Endothelial cell of umbilical vein (primary cell): ENCODE results near the gene RHOA. TPM values are rescaled to one million over a fixed set of nuclear protein-coding genes. Genes with fewer than 3 reads are reported as not detected.
"Not testable (repeated sequence)": the region's sequence is repeated elsewhere in the genome, so short reads cannot be mapped to it uniquely, and the experiment has no call there.

Experiments
- BruUV-seq: library from RNA; stranded (reverse); fragments of 400-500 nt; replicated peaks from 2 replicates; lab custom pipeline; 2021; lab: Mats Ljungman, UMichigan
- CTCF ChIA-PET: fragments of 300-600, 350-600 bp; sonication (Branson Sonifier 250); formaldehyde crosslinking; loops from one replicate; lab custom pipeline; 2021; ENCODE audit warnings: antibody characterized with exemption, inconsistent platforms; lab: Charles Lee
- POLR2A ChIA-PET: fragments of 300-600, 350-600 bp; sonication (Branson Sonifier 250); formaldehyde crosslinking; loops from one replicate; lab custom pipeline; 2021; ENCODE audit warnings: antibody characterized with exemption, inconsistent platforms; lab: Charles Lee
- DNase-seq: peaks from one replicate; pipeline ENCODE4 v3.0.0-alpha.2; 2011; ENCODE audit warnings: low read depth, low spot score
- FAIRE-seq: peaks from 2 replicates; lab custom pipeline; 2011; peaks lifted over from hg19 to GRCh38; lab: Jason Lieb, UNC
- H2AFZ ChIP-seq: 2 replicates; pipeline ENCODE4 v1.6.0; 2012; ENCODE audit warnings: low read depth, low read length, control low read depth, inconsistent platforms
- H3K27ac ChIP-seq: 2 replicates; pipeline ENCODE4 v1.5.1; 2011; ENCODE audit warnings: low read depth, mild to moderate bottlenecking, control low read depth, low read length, moderate library complexity; ENCODE audit not compliant: insufficient read depth
- H3K27me3 ChIP-seq, 2 experiments: 2 replicates each; pipeline versions ENCODE4 v1.6.0 to v1.6.1; 2011; ENCODE audit warnings: low read length in 2 of 2, mixed read lengths in 1 of 2; ENCODE audit not compliant: control insufficient read depth in 2 of 2, insufficient read depth in 2 of 2
- H3K36me3 ChIP-seq, 2 experiments: 2 replicates in 1 of 2; 3 replicates in 1 of 2; pipeline ENCODE4 v1.5.1; 2011; ENCODE audit warnings: low read length in 2 of 2, mild to moderate bottlenecking in 1 of 2, moderate library complexity in 1 of 2; ENCODE audit not compliant: control insufficient read depth in 2 of 2, insufficient read depth in 2 of 2; ENCODE audit errors: extremely low read depth in 1 of 2
- H3K4me1 ChIP-seq: 3 replicates; pipeline ENCODE4 v1.5.1; 2011; ENCODE audit warnings: mild to moderate bottlenecking, low read length; ENCODE audit not compliant: control insufficient read depth, insufficient read depth; ENCODE audit errors: extremely low read depth
- H3K4me2 ChIP-seq: 2 replicates; pipeline ENCODE4 v1.6.1; 2011; ENCODE audit warnings: low read length, control low read depth, mixed read lengths; ENCODE audit not compliant: insufficient read depth
- H3K4me3 ChIP-seq, 3 experiments: fragments of 200-600 bp in 1 of 3; sonication (generic), shearing (Covaris generic) in 1 of 3; replicated peaks in 1 of 3; 2 replicates each; pipeline ENCODE4 v1.5.1; 2011 to 2016; ENCODE audit warnings: control low read depth in 3 of 3, low read length in 3 of 3, mild to moderate bottlenecking in 2 of 3, inconsistent platforms in 1 of 3, low read depth in 1 of 3, moderate library complexity in 1 of 3; ENCODE audit not compliant: insufficient read depth in 1 of 3
- H3K79me2 ChIP-seq: 2 replicates; pipeline ENCODE4 v1.6.0; 2012; ENCODE audit warnings: low read length, inconsistent platforms; ENCODE audit not compliant: control insufficient read depth, insufficient read depth
- H3K9ac ChIP-seq: replicated peaks from 2 replicates; pipeline ENCODE3; 2011; ENCODE audit warnings: low read length, control low read depth; ENCODE audit not compliant: insufficient read depth; ENCODE audit errors: extremely low read depth
- H3K9me1 ChIP-seq: replicated peaks from 3 replicates; pipeline ENCODE4 v1.6.0; 2011; ENCODE audit warnings: mild to moderate bottlenecking, low read length; ENCODE audit not compliant: control insufficient read depth, insufficient read depth; ENCODE audit errors: extremely low read depth
- H3K9me3 ChIP-seq: replicated peaks from 2 replicates; pipeline ENCODE4 v1.5.1; 2012; ENCODE audit warnings: low read length, inconsistent platforms; ENCODE audit not compliant: control insufficient read depth, insufficient read depth
- H4K20me1 ChIP-seq: replicated peaks from 2 replicates; pipeline ENCODE3; 2011; ENCODE audit warnings: mild to moderate bottlenecking, low read length; ENCODE audit not compliant: control insufficient read depth, insufficient read depth; ENCODE audit errors: extremely low read depth
- CTCF ChIP-seq, 2 donors: IDR thresholded peaks; 1 replicate in 1 of 2; 2 replicates in 1 of 2; pipeline ENCODE4 v1.5.1; 2011; ENCODE audit warnings: low read length in 2 of 2, mild to moderate bottlenecking in 2 of 2, moderate library complexity in 2 of 2, control low read depth in 1 of 2, inconsistent platforms in 1 of 2, low read depth in 1 of 2; ENCODE audit not compliant: insufficient read depth in 1 of 2; ENCODE audit errors: extremely low read depth in 1 of 2
- EZH2 ChIP-seq: IDR thresholded peaks from 2 replicates; pipeline ENCODE4 v1.6.1; 2012; ENCODE audit warnings: borderline replicate concordance, low read depth, mild to moderate bottlenecking, moderate library complexity, low read length, inconsistent platforms; ENCODE audit not compliant: severe bottlenecking
- FOS ChIP-seq: IDR thresholded peaks from 2 replicates; pipeline ENCODE4 v1.6.1; 2011; ENCODE audit warnings: mild to moderate bottlenecking, low read length, moderate library complexity, borderline replicate concordance; ENCODE audit not compliant: insufficient read depth
- GATA2 ChIP-seq: IDR thresholded peaks from 2 replicates; pipeline ENCODE4 v1.7.0; 2011; ENCODE audit warnings: low read depth, mild to moderate bottlenecking, moderate library complexity, mixed read lengths, low read length; ENCODE audit not compliant: insufficient read length, insufficient read depth
- JUN ChIP-seq: IDR thresholded peaks from 2 replicates; pipeline ENCODE4 v1.6.1; 2011; ENCODE audit warnings: borderline replicate concordance, low read depth; ENCODE audit not compliant: insufficient read length, insufficient read depth
- MAX ChIP-seq: IDR thresholded peaks from 2 replicates; pipeline ENCODE4 v1.6.1; 2011; ENCODE audit not compliant: insufficient read depth, insufficient read length
- MYC ChIP-seq: IDR thresholded peaks from one replicate; pipeline ENCODE4 v1.6.1; 2011; ENCODE audit warnings: mild to moderate bottlenecking, low read depth, low read length
- POLR2A ChIP-seq: IDR thresholded peaks from 2 replicates; pipeline ENCODE4 v1.6.1; 2012; ENCODE audit warnings: low read depth, mild to moderate bottlenecking, control low read depth, low read length
- POLR2AphosphoS5 ChIP-seq: IDR thresholded peaks from 2 replicates; pipeline ENCODE4 v1.6.1; 2012; ENCODE audit warnings: low read depth, mild to moderate bottlenecking, control low read depth, low read length, moderate library complexity; ENCODE audit not compliant: insufficient read depth
- dilution Hi-C: fragments of 300-500 bp; cut with MboI; formaldehyde crosslinking; loops from one replicate; pipeline ENCODE4 v1.15.0; 2019; ENCODE audit warnings: low sequenced_read_pairs; ENCODE audit not compliant: extremely low pct_ligation_motif_present
- intact Hi-C: fragments of 100-400 bp; cut with micrococcal nuclease; formaldehyde crosslinking; loops from one replicate; pipeline ENCODE4 v1.10.0; 2022
- polyA plus RNA-seq, 4 experiments: library from polyadenylated mRNA; depleted of rRNA in 3 of 4; stranded (reverse) in 3 of 4; unstranded in 1 of 4; fragments of >200 nt; gene quantifications; 2 replicates each; pipeline versions ENCODE4 v1.2.1 to v1.2.3, GENCODE V29; 2011 to 2012; ENCODE audit warnings: missing spikeins in 1 of 4
- total RNA-seq: library from RNA; stranded (reverse); gene quantifications from 2 replicates; pipeline ENCODE4 v1.2.3, GENCODE V29; 2021

RHOA gene
- total and polyA plus RNA-seq, 2 donors (not counting 3 experiments of a cell fraction or from before 2014, with no cell fraction given) = 450 to 580 TPM

GRCh38 chr3:49406571-49407565 lies 4.9 kb downstream of the RHOA start:
- Histone ChIP-seq H2AFZ (no peak overlapping the region), H3K4me2 (peak overlapping the region; percentile 42), H3K79me2 (peaks cover 99% of the 10 kb centered on the region), H3K36me3 (no peaks in the 10 kb centered on the region), H3K4me1 (peaks cover 22% of the 10 kb centered on the region), H3K4me3 (no peak overlapping the region), H3K27ac (no peak overlapping the region), H3K9me3 (no peaks in the 10 kb centered on the region), H4K20me1 (peaks cover 29% of the 10 kb centered on the region), H3K27me3 (no peaks in the 10 kb centered on the region), H3K9me1 (no peaks in the 10 kb centered on the region), H3K9ac (no peak overlapping the region)
- ChIA-PET POLR2A (no interaction called here), CTCF (interaction anchor here (0.6 to 1.7 kb wide), 4 partner anchors 12 to 235 kb away, joined by 3 to 7 read pairs (median 3); partner anchors contain the start of genes KLHDC8B and USP4)
- dilution Hi-C loops = no loop called here
- no peak for TF ChIP-seq MYC
- TF ChIP-seq POLR2AphosphoS5 = no peak
- TF ChIP-seq FOS = no peak
- TF ChIP-seq GATA2 = no peak
- TF ChIP-seq CTCF (IDR thresholded peaks at IDR 0.05; ENCODE audit: extremely low read depth in 1 of 2, insufficient read depth in 1 of 2, low read depth in 1 of 2, low read length in 2 of 2) = no peak
- no peak for TF ChIP-seq POLR2A
- no peak for TF ChIP-seq EZH2
- no peak for TF ChIP-seq MAX
- no peak for TF ChIP-seq JUN
- intact Hi-C loops = no loop called here
- peak; percentile 68 for FAIRE-seq
- no peak for DNase-seq
- BruUV-seq = no TSS peak

- H3K36me3 ChIP-seq, H2AFZ ChIP-seq, dilution Hi-C loops, H3K27me3 ChIP-seq, H3K9me1 ChIP-seq, H3K9ac ChIP-seq, H3K9me3 ChIP-seq, BruUV-seq, H3K4me3 ChIP-seq, FAIRE-seq, intact Hi-C loops, H3K27ac ChIP-seq, H3K4me2 ChIP-seq, DNase-seq: not testable (repeated sequence)
- Histone ChIP-seq H3K79me2 (peaks cover 98% of the 10 kb centered on the region), H3K4me1 (peaks cover 22% of the 10 kb centered on the region), H4K20me1 (peaks cover 30% of the 10 kb centered on the region)
- ChIA-PET POLR2A (interaction anchor here (0.7 kb wide), 1 partner anchor 384 kb away, joined by 3 read pairs; no protein-coding TSS in a partner anchor), CTCF (interaction anchor here (1.0 kb wide), 2 partner anchors 44 to 65 kb away, joined by 3 read pairs; no protein-coding TSS in a partner anchor)
These were observed 6.2 kb downstream of the RHOA start for GRCh38 chr3:49405570-49405969.
